ENCODE measurements around the gene SHE.

Gene SHE

DNA sequence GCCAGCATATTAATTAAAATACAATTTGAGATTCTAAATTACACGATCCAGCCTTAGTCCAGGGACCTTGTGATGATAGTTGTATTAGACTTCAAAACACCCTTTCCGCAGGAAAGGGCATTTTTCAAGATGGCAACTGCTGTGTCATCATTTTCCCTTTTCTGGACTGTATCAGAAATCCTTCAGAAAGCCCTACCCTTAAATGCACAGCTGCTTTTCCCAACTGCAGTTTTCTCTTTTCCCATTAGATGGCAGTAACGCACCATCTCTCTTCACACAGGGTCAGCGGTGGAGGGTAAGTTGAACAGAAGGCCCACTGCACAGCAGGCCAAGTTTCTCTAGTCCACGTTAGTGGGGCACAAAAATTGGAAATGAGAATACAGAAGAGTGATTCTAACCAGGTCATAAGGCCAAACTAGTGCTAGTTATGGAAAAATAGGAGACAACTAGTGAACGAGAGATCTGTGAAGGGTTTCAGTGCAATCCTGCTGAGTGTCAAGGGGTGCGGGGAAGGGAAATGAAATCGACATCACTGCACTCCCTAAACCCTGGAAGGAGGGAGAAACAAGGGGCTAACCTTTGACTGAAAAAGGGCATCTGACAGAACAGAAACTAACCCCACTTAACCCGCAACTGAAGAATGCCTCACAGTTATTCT, 22.3 kb downstream of the SHE start:
- TF ChIP-seq, protein P1, sequence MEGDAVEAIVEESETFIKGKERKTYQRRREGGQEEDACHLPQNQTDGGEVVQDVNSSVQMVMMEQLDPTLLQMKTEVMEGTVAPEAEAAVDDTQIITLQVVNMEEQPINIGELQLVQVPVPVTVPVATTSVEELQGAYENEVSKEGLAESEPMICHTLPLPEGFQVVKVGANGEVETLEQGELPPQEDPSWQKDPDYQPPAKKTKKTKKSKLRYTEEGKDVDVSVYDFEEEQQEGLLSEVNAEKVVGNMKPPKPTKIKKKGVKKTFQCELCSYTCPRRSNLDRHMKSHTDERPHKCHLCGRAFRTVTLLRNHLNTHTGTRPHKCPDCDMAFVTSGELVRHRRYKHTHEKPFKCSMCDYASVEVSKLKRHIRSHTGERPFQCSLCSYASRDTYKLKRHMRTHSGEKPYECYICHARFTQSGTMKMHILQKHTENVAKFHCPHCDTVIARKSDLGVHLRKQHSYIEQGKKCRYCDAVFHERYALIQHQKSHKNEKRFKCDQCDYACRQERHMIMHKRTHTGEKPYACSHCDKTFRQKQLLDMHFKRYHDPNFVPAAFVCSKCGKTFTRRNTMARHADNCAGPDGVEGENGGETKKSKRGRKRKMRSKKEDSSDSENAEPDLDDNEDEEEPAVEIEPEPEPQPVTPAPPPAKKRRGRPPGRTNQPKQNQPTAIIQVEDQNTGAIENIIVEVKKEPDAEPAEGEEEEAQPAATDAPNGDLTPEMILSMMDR (IDR thresholded peaks at IDR 0.05; ENCODE audit: insufficient read depth, low read depth, low read length, missing control alignments) = peak; percentile 87
- no peak overlapping the region for H3K4me3 ChIP-seq (ENCODE audit: low read depth, low read length)
- peak; percentile 76 for DNase-seq (ENCODE audit: low read depth)

DNA sequence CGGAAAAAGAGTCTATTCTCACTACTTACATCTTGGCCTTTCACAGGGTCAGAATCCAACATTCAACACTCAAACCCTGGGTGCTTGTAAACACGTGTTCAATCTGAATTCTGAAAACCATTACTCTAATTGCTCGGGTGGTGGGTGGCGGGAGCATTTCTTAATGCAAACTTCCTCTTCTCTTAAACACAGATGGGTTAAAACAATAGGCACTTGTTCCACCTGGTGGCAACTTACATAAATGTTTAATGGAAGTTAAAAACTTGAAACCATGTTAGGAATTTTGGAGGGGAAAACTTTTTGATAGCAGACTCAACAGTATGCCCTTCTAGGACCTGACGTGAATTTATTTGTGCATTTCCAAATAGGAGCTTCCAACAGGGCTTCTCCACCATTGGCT, 23.6 kb downstream of the SHE start:
- peak; percentile 41 for DNase-seq (ENCODE audit: low read depth)
- no peak overlapping the region for H3K4me3 ChIP-seq (ENCODE audit: low read depth, low read length)
- TF ChIP-seq, protein P1 (IDR thresholded peaks at IDR 0.05; ENCODE audit: insufficient read depth, low read depth, low read length, missing control alignments) = peak; percentile 9

DNA sequence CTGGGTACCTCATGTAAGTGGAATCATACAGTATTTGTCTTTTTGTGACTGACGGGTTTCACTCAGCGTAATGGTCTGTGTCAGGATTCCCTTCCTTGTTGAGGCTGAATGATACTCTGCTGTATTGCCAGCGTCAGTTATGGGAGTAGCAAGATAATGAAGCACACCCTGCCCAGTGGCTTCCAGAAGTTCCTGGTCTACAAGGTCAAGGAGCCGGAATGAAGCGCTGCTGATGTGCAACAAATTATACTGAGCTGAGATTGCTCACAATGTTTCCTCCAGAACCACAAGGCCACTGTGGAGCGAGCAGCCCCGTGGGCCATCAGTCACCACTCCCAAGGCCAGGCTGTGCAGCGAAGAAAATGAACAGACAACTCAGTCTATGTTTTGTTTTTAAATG, 24.2 kb downstream of the SHE start:
- TF ChIP-seq, protein P1 (IDR thresholded peaks at IDR 0.05; ENCODE audit: insufficient read depth, low read depth, low read length, missing control alignments) = no peak
- no peak overlapping the region for H3K4me3 ChIP-seq (ENCODE audit: low read depth, low read length)
- DNase-seq (ENCODE audit: low read depth) = no peak

DNA sequence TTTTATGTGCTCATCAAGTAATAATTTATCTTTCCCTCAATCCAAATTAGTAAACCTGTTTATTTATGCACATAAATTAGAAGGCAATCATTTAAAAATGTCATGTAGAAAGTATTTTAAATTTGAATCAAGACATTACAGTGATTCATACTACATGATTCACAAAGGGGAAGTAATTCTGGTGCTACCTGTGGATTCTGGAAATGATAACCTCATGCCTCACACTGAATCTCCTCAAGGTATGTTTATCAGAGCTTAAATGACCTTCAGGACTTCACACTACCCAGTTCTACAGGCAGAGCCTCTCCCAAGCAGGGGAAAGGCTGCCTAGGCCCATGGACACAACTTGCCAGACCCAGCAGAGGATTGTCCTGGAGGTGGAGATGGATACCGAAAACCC, 25.4 kb downstream of the SHE start:
- H3K4me3 ChIP-seq (ENCODE audit: low read depth, low read length) = no peak overlapping the region
- DNase-seq (ENCODE audit: low read depth) = no peak
- TF ChIP-seq, protein P1 (IDR thresholded peaks at IDR 0.05; ENCODE audit: insufficient read depth, low read depth, low read length, missing control alignments) = no peak

DNA sequence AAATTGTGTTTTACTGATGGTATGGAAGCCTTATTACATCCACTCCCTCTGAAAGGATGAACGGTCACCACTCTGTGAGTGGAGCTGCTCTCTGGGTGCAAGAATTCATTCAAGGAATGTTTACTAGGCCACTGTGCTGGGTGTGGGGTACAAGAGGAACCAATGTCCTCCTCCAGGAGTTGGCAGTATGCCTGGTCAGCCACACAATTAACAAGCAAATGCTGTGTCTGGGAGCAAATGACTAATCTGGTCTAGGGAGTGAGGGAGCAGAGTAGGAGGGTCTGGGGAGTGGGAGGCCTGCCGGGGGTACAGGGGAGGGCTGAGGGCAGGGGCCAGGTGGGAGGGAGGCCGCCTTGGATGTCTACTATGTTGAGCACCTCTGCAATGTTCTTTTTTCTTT, 27.4 kb downstream of the SHE start:
- TF ChIP-seq, protein P1 (IDR thresholded peaks at IDR 0.05; ENCODE audit: insufficient read depth, low read depth, low read length, missing control alignments) = no peak
- no peak overlapping the region for H3K4me3 ChIP-seq (ENCODE audit: low read depth, low read length)
- no peak for DNase-seq (ENCODE audit: low read depth)

DNA sequence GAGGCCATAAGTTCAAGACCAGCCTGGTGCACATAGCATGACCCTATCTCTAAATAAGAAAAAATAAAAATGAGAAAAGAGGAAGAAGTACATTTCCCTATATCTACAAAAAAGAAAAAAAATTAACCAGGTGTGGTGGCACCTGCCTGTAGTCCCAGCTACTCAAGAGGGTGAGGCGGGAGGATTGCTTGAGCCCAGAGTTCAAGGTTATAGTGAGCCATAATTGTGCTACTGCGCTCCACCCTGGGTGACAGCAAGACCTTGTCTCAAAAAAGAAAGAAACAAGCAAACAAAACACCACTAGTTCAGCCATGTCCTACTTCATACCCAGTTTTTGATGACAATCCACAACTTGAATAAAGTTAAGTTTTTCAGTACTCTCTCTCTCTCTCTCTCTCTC, 30.9 kb downstream of the SHE start:
- no peak overlapping the region for H3K4me3 ChIP-seq (ENCODE audit: low read depth, low read length)
- no peak for DNase-seq (ENCODE audit: low read depth)
- TF ChIP-seq, protein P1 (IDR thresholded peaks at IDR 0.05; ENCODE audit: insufficient read depth, low read depth, low read length, missing control alignments) = no peak
